SJCRH30 (cell line): ENCODE results near the gene MYO3A. TPM values are rescaled to one million over a fixed set of nuclear protein-coding genes. Genes with fewer than 3 reads are reported as not detected.

Source experiments
- DNase-seq, 2 experiments: peaks; one replicate each; pipeline ENCODE4 v3.0.0-alpha.2; 2015 to 2020
- H3K27ac ChIP-seq: fragments of 250-450 bp; sonication (Bioruptor Pico); 2 replicates; pipeline ENCODE4 v1.5.1; 2020; ENCODE audit warnings: mild to moderate bottlenecking, moderate library complexity
- H3K27me3 ChIP-seq: fragments of 250-450 bp; sonication (Bioruptor Pico); 2 replicates; pipeline ENCODE4 v1.5.1; 2020; ENCODE audit warnings: mild to moderate bottlenecking, moderate library complexity
- H3K36me3 ChIP-seq: fragments of 250-450 bp; sonication (Bioruptor Pico); 2 replicates; pipeline ENCODE4 v1.5.1; 2020; ENCODE audit warnings: mild to moderate bottlenecking, moderate library complexity
- H3K4me1 ChIP-seq: fragments of 250-450 bp; sonication (Bioruptor Pico); 2 replicates; pipeline ENCODE4 v1.5.1; 2020; ENCODE audit warnings: mild to moderate bottlenecking, moderate library complexity
- H3K4me3 ChIP-seq: fragments of 250-450 bp; sonication (Bioruptor Pico); 2 replicates; pipeline ENCODE4 v1.5.1; 2020; ENCODE audit warnings: mild to moderate bottlenecking, moderate library complexity
- H3K9me3 ChIP-seq: fragments of 250-450 bp; sonication (Bioruptor Pico); replicated peaks from 2 replicates; pipeline ENCODE4 v1.5.1; 2020; ENCODE audit warnings: mild to moderate bottlenecking, moderate library complexity
- total RNA-seq: library from RNA; depleted of rRNA; stranded (reverse); fragments of >200 nt; shearing (Covaris generic); gene quantifications from 2 replicates; pipeline ENCODE4 v1.2.3, GENCODE V29; 2014; rRNA removed

MYO3A gene, protein sequence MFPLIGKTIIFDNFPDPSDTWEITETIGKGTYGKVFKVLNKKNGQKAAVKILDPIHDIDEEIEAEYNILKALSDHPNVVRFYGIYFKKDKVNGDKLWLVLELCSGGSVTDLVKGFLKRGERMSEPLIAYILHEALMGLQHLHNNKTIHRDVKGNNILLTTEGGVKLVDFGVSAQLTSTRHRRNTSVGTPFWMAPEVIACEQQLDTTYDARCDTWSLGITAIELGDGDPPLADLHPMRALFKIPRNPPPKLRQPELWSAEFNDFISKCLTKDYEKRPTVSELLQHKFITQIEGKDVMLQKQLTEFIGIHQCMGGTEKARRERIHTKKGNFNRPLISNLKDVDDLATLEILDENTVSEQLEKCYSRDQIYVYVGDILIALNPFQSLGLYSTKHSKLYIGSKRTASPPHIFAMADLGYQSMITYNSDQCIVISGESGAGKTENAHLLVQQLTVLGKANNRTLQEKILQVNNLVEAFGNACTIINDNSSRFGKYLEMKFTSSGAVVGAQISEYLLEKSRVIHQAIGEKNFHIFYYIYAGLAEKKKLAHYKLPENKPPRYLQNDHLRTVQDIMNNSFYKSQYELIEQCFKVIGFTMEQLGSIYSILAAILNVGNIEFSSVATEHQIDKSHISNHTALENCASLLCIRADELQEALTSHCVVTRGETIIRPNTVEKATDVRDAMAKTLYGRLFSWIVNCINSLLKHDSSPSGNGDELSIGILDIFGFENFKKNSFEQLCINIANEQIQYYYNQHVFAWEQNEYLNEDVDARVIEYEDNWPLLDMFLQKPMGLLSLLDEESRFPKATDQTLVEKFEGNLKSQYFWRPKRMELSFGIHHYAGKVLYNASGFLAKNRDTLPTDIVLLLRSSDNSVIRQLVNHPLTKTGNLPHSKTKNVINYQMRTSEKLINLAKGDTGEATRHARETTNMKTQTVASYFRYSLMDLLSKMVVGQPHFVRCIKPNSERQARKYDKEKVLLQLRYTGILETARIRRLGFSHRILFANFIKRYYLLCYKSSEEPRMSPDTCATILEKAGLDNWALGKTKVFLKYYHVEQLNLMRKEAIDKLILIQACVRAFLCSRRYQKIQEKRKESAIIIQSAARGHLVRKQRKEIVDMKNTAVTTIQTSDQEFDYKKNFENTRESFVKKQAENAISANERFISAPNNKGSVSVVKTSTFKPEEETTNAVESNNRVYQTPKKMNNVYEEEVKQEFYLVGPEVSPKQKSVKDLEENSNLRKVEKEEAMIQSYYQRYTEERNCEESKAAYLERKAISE (N-terminal part only)
- not detected in 2 replicates for total RNA-seq

- H3K4me1 ChIP-seq, result no peaks in the 10 kb centered on the region
- no peak within 1 kb of the TSS for H3K4me3 ChIP-seq
- H3K27me3 ChIP-seq, result peaks cover 26% of the 10 kb centered on the region
- H3K36me3 ChIP-seq, result no peaks in the 10 kb centered on the region
- DNase-seq, result no peak
- no peak within 1 kb of the TSS for H3K27ac ChIP-seq
- no peaks in the 10 kb centered on the region for H3K9me3 ChIP-seq
Measured at GRCh38 chr10:25933653-25934608, at the start of gene MYO3A. Gene MYO3A, plus strand, starts transcription at chr10:25934229. Its CDS starts 17,882 bp downstream, at chr10:25952111.

GRCh38 chr10:25888627-25889026 lies 45.4 kb upstream of the MYO3A start:
- no peaks in the 10 kb centered on the region for H3K4me1 ChIP-seq
- no peaks in the 10 kb centered on the region for H3K36me3 ChIP-seq

DNA sequence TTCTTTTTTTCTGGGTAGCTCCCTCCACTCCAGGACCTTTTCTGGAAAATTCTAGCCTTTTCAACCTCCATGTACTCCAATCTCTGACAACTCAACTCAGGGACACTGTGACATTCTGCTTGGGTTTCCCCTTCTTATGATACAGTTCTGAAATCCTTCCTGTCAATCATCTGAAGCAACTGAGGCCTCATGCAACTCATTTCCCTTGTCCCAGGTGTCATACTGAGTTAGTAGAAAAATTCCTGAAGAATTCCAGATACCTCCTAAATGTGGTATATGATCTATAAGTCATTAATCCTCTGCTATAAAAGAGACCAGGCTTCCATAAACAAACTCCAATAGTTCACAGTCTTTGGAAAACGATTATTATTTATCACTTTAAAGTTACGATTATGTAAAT lies 43.0 kb upstream of the MYO3A start:
- Histone ChIP-seq H3K36me3 (no peaks in the 10 kb centered on the region), H3K27me3 (no peaks in the 10 kb centered on the region), H3K4me1 (no peaks in the 10 kb centered on the region), H3K9me3 (no peaks in the 10 kb centered on the region), H3K27ac (no peak overlapping the region), H3K4me3 (no peak overlapping the region)
- DNase-seq, result no peak

More at GRCh38 chr10:25888627-25889026, 45.4 kb upstream of the MYO3A start:
- no peak overlapping the region for H3K27ac ChIP-seq
- no peaks in the 10 kb centered on the region for H3K9me3 ChIP-seq
- no peaks in the 10 kb centered on the region for H3K27me3 ChIP-seq
- H3K4me3 ChIP-seq, result no peak overlapping the region
- no peak for DNase-seq

- Histone ChIP-seq H3K27me3 (no peaks in the 10 kb centered on the region), H3K9me3 (no peaks in the 10 kb centered on the region), H3K4me1 (no peaks in the 10 kb centered on the region), H3K4me3 (no peak overlapping the region), H3K36me3 (no peaks in the 10 kb centered on the region), H3K27ac (no peak overlapping the region)
- DNase-seq, result no peak
Measured at GRCh38 chr10:25895856-25896255, 38.2 kb upstream of the MYO3A start.

DNA sequence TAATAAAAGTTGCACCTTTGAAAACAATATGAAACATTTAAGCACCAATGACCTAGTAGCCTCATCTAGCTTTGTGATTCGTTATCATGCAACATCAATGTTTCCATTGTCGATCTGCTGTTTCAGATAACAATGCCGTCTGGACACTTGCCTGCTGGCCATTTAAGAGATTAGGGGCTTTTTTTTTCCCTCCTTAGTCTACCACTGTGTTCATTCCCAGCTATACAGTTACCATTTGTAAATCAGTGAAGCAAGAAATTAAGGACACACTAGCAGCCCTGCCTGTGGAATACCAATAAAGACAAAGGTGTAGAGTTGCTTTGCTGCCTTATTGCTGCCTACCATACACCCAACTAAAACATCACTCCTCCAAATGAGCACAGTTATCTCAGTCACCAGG lies 37.6 kb upstream of the MYO3A start:
- Histone ChIP-seq H3K9me3 (no peaks in the 10 kb centered on the region), H3K27me3 (no peaks in the 10 kb centered on the region), H3K4me1 (no peaks in the 10 kb centered on the region), H3K27ac (no peak overlapping the region), H3K36me3 (no peaks in the 10 kb centered on the region), H3K4me3 (no peak overlapping the region)
- DNase-seq, result no peak

- no peaks in the 10 kb centered on the region for H3K9me3 ChIP-seq
- H3K36me3 ChIP-seq, result no peaks in the 10 kb centered on the region
- H3K27ac ChIP-seq, result no peak overlapping the region
- H3K4me1 ChIP-seq, result no peaks in the 10 kb centered on the region
- no peak for DNase-seq
- H3K27me3 ChIP-seq, result no peaks in the 10 kb centered on the region
- H3K4me3 ChIP-seq, result no peak overlapping the region
Measured at GRCh38 chr10:25899304-25899703, 34.7 kb upstream of the MYO3A start.

GRCh38 chr10:25901199-25901598 lies 32.8 kb upstream of the MYO3A start:
- H3K4me3 ChIP-seq, result no peak overlapping the region
- H3K27ac ChIP-seq, result no peak overlapping the region
- H3K27me3 ChIP-seq, result no peaks in the 10 kb centered on the region
- DNase-seq, result no peak
- H3K4me1 ChIP-seq, result no peaks in the 10 kb centered on the region
- no peaks in the 10 kb centered on the region for H3K9me3 ChIP-seq
- no peaks in the 10 kb centered on the region for H3K36me3 ChIP-seq

DNA sequence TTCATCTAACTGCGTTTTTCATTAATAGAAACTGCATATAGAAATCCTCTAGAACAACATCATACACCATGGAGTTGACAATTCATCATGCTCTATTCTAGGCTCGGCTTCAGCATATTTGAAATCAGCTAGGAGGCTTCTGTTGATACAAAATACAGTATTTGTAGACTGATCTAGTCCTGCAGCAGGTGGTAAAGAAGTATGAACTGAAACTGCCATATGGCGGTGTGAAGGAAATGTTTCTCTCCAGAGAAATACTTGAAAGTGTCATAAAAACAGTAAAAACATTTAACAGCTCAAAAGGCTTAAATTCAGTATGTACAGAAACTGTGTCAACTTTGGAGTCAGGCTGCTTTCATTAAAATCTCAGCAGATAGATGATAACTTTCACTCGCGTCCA lies 32.0 kb upstream of the MYO3A start:
- no peaks in the 10 kb centered on the region for H3K4me1 ChIP-seq
- no peak overlapping the region for H3K27ac ChIP-seq
- no peaks in the 10 kb centered on the region for H3K27me3 ChIP-seq
- DNase-seq, result no peak
- H3K36me3 ChIP-seq, result no peaks in the 10 kb centered on the region
- H3K9me3 ChIP-seq, result no peaks in the 10 kb centered on the region
- no peak overlapping the region for H3K4me3 ChIP-seq

DNA sequence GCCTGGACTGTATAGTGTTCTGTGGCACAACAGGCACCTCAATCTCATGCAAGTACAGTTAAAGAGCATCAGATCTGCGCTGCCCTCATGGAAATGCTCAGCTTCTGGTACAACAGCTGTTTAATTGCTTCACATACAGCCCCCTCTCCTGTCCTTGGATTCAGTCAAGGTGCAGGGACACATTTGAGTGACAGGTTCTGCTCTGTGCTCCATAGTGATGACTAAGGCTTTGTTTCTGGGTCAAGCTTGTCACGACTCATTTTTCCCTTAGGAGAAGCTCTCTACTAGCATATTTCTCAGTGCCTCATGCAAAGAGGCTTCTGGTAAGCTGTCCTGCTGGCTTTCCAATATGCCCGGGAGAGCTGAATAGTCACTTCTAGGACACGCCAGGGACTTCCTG lies 26.8 kb upstream of the MYO3A start:
- H3K9me3 ChIP-seq, result no peaks in the 10 kb centered on the region
- DNase-seq, result no peak
- no peaks in the 10 kb centered on the region for H3K27me3 ChIP-seq
- no peaks in the 10 kb centered on the region for H3K36me3 ChIP-seq
- no peak overlapping the region for H3K27ac ChIP-seq
- no peak overlapping the region for H3K4me3 ChIP-seq
- no peaks in the 10 kb centered on the region for H3K4me1 ChIP-seq

GRCh38 chr10:25912866-25913265 lies 21.2 kb upstream of the MYO3A start:
- Histone ChIP-seq H3K36me3 (no peaks in the 10 kb centered on the region), H3K9me3 (no peaks in the 10 kb centered on the region; the same call in 1 of the 2 replicates), H3K4me3 (no peak overlapping the region), H3K4me1 (no peaks in the 10 kb centered on the region), H3K27me3 (no peaks in the 10 kb centered on the region), H3K27ac (no peak overlapping the region)
- no peak for DNase-seq

DNA sequence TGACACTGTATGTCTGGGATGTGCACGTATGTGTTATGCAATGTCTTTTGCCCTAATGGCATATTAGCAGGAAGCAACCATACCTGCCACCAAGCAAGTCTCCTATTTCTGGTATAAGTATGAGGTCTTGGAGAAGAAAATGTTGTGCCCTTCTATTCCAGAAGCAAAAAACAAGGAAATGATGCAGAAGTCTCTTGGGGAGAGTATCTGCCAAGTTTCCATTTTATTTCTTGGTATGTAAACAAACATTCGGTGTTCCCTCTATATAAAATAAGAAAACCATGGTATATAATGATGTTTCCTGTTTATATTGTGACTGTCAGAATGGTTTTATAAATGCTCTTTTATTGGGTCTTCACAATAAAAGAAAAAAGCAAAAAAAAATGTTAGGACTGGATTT lies 19.3 kb upstream of the MYO3A start:
- Histone ChIP-seq H3K36me3 (no peaks in the 10 kb centered on the region), H3K27me3 (no peaks in the 10 kb centered on the region), H3K9me3 (no peaks in the 10 kb centered on the region; the same call in none of the 2 replicates), H3K4me3 (no peak overlapping the region), H3K27ac (no peak overlapping the region), H3K4me1 (no peaks in the 10 kb centered on the region)
- no peak for DNase-seq

DNA sequence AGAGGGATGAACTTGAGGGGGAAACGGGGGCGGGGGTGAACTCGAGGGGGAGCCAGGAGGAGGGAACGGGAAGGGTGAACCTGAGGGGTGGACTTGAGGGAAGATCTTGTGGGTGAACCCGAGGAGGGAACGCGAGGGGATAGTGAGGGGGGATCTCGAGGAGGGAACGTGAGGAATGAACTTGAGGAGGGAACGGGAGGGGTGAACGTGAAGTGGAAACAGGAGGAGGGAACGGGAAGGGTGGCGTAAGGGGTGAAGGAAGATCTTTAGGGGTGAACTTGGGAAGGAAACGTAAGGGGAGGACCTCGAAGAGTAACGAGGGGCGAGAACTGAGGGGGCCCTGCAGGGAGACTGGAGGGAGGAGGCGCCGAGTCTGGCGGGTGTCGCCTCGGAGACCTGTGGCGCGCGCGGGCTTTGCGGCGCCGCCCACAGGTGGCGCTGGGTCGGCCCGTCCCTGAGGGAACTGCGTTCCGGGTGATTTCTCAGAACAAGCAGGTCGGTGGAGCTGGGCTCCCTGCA lies 651 bp downstream of the MYO3A start:
- peaks cover 22% of the 10 kb centered on the region for H3K27me3 ChIP-seq
- H3K4me1 ChIP-seq, result no peaks in the 10 kb centered on the region
- H3K27ac ChIP-seq, result no peak overlapping the region
- H3K4me3 ChIP-seq, result no peak overlapping the region
- no peaks in the 10 kb centered on the region for H3K36me3 ChIP-seq
- DNase-seq, result no peak
- no peaks in the 10 kb centered on the region for H3K9me3 ChIP-seq

DNA sequence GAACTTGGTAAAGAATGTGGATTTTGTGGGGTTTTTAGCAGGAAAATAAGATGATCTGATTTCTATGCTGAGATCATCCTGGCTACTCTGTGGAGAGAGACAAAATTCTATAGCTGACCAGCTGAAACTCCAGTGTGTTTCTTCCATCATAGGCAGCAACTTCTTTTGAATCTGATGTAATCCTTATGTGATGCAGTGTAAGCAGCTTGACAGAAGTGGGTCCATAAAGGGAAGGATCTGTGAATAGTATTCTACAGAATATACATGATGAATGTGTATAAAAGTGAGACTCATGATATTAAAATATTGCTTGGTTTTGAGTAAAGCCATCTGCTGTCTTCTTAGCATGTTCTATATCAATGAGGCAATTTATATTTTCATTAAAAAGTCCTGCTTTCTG lies 4.4 kb downstream of the MYO3A start:
- H3K9me3 ChIP-seq, result no peaks in the 10 kb centered on the region
- no peaks in the 10 kb centered on the region for H3K36me3 ChIP-seq
- no peaks in the 10 kb centered on the region for H3K4me1 ChIP-seq
- H3K27me3 ChIP-seq, result peaks cover 22% of the 10 kb centered on the region
- H3K27ac ChIP-seq, result no peak overlapping the region
- no peak overlapping the region for H3K4me3 ChIP-seq
- DNase-seq, result no peak

DNA sequence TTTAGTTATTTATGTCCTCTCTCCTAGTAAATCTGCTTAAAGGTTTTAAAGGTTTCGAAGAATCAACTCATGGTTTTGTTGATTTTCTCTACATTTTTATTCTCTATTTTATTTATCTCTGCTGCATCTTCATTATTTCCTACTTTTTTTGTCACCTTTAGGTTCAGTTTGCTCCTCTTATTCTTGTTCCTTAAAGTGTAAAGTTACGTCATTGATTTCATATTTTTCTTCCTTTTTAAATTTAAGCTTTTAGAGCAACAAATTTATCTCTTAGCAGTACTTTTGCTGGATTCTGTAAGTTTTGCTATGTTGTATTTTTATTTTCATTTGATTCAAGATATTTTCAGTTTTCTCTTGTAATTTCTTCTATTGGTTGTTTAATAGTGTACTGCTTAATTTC lies 10.7 kb downstream of the MYO3A start:
- H3K36me3 ChIP-seq, result no peaks in the 10 kb centered on the region
- no peaks in the 10 kb centered on the region for H3K9me3 ChIP-seq
- no peaks in the 10 kb centered on the region for H3K4me1 ChIP-seq
- no peaks in the 10 kb centered on the region for H3K27me3 ChIP-seq
- no peak overlapping the region for H3K27ac ChIP-seq
- no peak for DNase-seq
- H3K4me3 ChIP-seq, result no peak overlapping the region
